HT1080 (cell line): Measurements from ENCODE around the gene SMIM27. TPM values are rescaled to one million over a fixed set of nuclear protein-coding genes. Genes with fewer than 3 reads are reported as not detected.
"Not testable (repeated sequence)": the region's sequence is repeated elsewhere in the genome, so short reads cannot be mapped to it uniquely, and the experiment has no call there.

ENCODE experiments used
- DNase-seq: peaks from one replicate; pipeline ENCODE4 v3.0.0-alpha.2; 2015; ENCODE audit warnings: low read depth
- total RNA-seq: library from RNA; depleted of rRNA; stranded (reverse); fragments of >200 nt; shearing (Covaris generic); gene quantifications from 2 replicates; pipeline ENCODE4 v1.2.3, GENCODE V29; 2014; rRNA removed

The SMIM27 gene
- total RNA-seq, 1 experiment from 2014 or later, result 9.2 TPM

DNA sequence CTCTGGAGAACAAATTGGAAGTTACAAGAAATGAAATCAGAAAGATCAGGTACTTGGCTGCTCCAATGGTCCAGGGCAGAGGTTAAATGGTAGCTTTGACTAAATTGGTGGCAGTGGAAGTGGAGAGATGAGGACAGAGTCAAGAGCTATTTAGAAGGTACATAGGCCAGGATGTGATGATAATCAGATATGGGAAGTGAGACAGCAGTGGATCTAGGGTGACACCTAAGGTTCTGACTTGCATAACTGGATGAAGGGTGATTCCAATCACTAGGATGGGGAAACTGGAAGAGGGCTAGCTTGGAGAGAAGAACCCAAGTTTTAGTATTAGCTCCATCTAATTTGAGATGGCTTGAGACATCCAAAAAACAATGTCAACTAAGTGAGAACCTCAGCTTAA is 44.8 kb downstream of the SMIM27 start:
- no peak for DNase-seq

DNA sequence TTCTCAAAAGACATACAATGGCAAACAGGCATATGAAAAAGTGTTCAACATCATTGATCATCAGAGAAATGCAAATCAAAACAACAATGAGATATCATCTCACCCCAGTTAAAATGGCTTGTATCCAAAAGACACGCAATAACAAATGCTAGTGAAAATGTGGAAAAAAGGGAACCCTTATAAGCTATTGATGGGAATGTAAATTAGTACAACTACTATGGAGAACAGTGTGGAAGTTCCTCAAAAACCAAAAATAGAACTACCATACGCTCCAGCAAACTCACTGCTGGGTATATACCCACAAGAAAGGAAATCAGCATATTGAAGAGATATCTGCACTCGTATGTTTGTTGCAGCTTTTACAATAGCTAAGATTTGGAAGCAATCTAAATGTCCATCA is 46.9 kb downstream of the SMIM27 start:
- not testable (repeated sequence) for DNase-seq

Other genes with a start within 250 kb of the SMIM27 start
- gene ACO1, start 167.7 kb upstream of the SMIM27 start, total RNA-seq, result 45.2 and 57.6 TPM in 2 replicates
- gene RIGI, start 26.1 kb upstream of the SMIM27 start, total RNA-seq, result 7.3 TPM in 2 replicates
- 20.8 and 27.0 TPM in 2 replicates for gene TOPORS, start 259 bp downstream of the SMIM27 start, total RNA-seq
- 101 and 142 TPM in 2 replicates for gene NDUFB6, start 20.8 kb downstream of the SMIM27 start, total RNA-seq
- not detected in 2 replicates for gene TAF1L, start 83.3 kb downstream of the SMIM27 start, total RNA-seq
- not detected in 2 replicates for gene TMEM215, start 231.2 kb downstream of the SMIM27 start, total RNA-seq